PFSK-1 (cell line): Measurements from ENCODE around the gene APOD.

ENCODE experiments used
- POLR2AphosphoS5 ChIP-seq: IDR thresholded peaks from 2 replicates; pipeline ENCODE4 v1.6.1; 2012; ENCODE audit warnings: low read depth, mild to moderate bottlenecking, control low read depth, low read length, moderate library complexity
- REST ChIP-seq, 2 experiments: IDR thresholded peaks; 2 replicates each; pipeline versions ENCODE4 v1.6.1 to v1.8.0; 2011 to 2012; ENCODE audit warnings: low read depth in 2 of 2, low read length in 2 of 2, control low read depth in 1 of 2, inconsistent platforms in 1 of 2, mild to moderate bottlenecking in 1 of 2, moderate library complexity in 1 of 2; ENCODE audit not compliant: insufficient read depth in 1 of 2
- SIN3A ChIP-seq: IDR thresholded peaks from 2 replicates; pipeline ENCODE4 v1.6.1; 2012; ENCODE audit warnings: mild to moderate bottlenecking, low read length, moderate library complexity, borderline replicate concordance; ENCODE audit not compliant: insufficient read depth

GRCh38 chr3:195554458-195554857 is 29.3 kb downstream of the APOD start:
- TF ChIP-seq REST (IDR thresholded peaks at IDR 0.05; ENCODE audit: insufficient read depth in 1 of 2, low read depth in 2 of 2, low read length in 2 of 2): no peak
- TF ChIP-seq POLR2AphosphoS5: no peak
- TF ChIP-seq SIN3A: no peak
